ENCODE measurements around the gene NAT9. TPM values are rescaled to one million over a fixed set of nuclear protein-coding genes. Genes with fewer than 3 reads are reported as not detected.

The NAT9 gene
- total and polyA plus RNA-seq, 11 donors: 7.9 to 36.6 (median 18.2) TPM

DNA sequence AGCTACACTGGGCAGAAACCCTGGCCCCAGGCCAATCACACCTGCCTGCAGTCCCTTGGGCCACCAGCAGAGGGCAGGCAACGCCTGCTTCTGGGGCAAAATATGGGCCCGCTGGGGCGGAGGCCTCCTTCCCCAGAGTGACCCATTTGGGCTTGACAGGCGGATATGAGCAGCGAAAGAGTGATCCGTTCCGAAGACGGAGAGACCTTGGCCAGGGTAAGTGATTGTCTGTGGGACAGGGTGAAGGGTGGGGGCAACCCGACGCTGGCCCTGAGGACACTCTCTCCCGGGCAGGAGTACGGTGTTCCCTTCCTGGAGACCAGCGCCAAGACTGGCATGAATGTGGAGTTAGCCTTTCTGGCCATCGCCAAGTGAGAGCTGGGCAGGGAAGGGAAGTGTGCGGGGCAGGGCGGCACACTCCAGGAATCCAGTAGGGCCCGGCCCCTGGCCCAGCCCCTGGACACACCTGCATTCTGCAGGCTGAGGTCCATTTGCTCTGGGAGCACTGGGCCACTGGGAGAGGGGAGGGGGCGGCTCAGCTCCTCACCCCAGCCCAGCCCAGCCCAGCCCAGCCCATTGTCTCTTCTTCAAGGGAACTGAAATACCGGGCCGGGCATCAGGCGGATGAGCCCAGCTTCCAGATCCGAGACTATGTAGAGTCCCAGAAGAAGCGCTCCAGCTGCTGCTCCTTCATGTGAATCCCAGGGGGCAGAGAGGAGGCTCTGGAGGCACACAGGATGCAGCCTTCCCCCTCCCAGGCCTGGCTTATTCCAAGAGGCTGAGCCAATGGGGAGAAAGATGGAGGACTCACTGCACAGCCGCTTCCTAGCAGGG is 31.2 kb downstream of the NAT9 start:
- Histone ChIP-seq H3K4me3 (peak overlapping the region in 11 of 12 donors; percentile 16 to 53 (median 41)), H3K36me3 (no peaks in the 10 kb centered on the region), H3K27me3 (peaks cover 0 to 16% (median 5%) of the 10 kb centered on the region in 9 donors), H3K4me1 (peaks cover 0 to 88% (median 26%) of the 10 kb centered on the region in 12 donors), H3K27ac (peak overlapping the region in 11 of 12 donors; percentile 31 to 80 (median 62)), H3K9me3 (no peaks in the 10 kb centered on the region)
- intact Hi-C loops (cut with DNase I): loop anchor here (1.0 to 5.0 kb wide), 9 partner anchors 24 to 212 kb away; no protein-coding TSS in a partner anchor
- peak; percentile 12 to 66 (median 44) for ATAC-seq
- DNase-seq: peak; percentile 81 to 93 (median 86)
- WGBS, 4 donors: 16 to 35% (median 25%) methylated on average over 17 to 24 of the region's 24 CpGs
- peak in 1 of 2 donors; percentile 33 for TF ChIP-seq POLR2A (IDR thresholded peaks at IDR 0.05)
- TF ChIP-seq, protein P1, sequence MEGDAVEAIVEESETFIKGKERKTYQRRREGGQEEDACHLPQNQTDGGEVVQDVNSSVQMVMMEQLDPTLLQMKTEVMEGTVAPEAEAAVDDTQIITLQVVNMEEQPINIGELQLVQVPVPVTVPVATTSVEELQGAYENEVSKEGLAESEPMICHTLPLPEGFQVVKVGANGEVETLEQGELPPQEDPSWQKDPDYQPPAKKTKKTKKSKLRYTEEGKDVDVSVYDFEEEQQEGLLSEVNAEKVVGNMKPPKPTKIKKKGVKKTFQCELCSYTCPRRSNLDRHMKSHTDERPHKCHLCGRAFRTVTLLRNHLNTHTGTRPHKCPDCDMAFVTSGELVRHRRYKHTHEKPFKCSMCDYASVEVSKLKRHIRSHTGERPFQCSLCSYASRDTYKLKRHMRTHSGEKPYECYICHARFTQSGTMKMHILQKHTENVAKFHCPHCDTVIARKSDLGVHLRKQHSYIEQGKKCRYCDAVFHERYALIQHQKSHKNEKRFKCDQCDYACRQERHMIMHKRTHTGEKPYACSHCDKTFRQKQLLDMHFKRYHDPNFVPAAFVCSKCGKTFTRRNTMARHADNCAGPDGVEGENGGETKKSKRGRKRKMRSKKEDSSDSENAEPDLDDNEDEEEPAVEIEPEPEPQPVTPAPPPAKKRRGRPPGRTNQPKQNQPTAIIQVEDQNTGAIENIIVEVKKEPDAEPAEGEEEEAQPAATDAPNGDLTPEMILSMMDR (IDR thresholded peaks at IDR 0.05): peak; percentile 99 to 100 (median 100)

- H3K4me3 ChIP-seq: peak overlapping the region in 4 of 12 donors; percentile 28 to 52 (median 40)
- intact Hi-C loops (cut with DNase I): loop anchor here (1.0 to 5.0 kb wide), 9 partner anchors 24 to 213 kb away; no protein-coding TSS in a partner anchor
- H3K27ac ChIP-seq: peak overlapping the region in 3 of 12 donors; percentile 38 to 55 (median 53)
- no peak for TF ChIP-seq POLR2A (IDR thresholded peaks at IDR 0.05)
- TF ChIP-seq, protein P1 (IDR thresholded peaks at IDR 0.05): no peak
- ATAC-seq: no peak
- peaks cover 0 to 88% (median 22%) of the 10 kb centered on the region in 12 donors for H3K4me1 ChIP-seq
- no peak for DNase-seq
- H3K9me3 ChIP-seq: no peaks in the 10 kb centered on the region
- no peaks in the 10 kb centered on the region for H3K36me3 ChIP-seq
- H3K27me3 ChIP-seq: peaks cover 0 to 22% (median 6%) of the 10 kb centered on the region in 9 donors
- WGBS, 4 donors: 49 to 55% (median 54%) methylated on average over 2 of the region's 2 CpGs; no CpG with 5 or more reads in 1 of the 4 donors
These were observed 31.8 kb downstream of the NAT9 start for GRCh38 chr17:74744349-74744713.

DNA sequence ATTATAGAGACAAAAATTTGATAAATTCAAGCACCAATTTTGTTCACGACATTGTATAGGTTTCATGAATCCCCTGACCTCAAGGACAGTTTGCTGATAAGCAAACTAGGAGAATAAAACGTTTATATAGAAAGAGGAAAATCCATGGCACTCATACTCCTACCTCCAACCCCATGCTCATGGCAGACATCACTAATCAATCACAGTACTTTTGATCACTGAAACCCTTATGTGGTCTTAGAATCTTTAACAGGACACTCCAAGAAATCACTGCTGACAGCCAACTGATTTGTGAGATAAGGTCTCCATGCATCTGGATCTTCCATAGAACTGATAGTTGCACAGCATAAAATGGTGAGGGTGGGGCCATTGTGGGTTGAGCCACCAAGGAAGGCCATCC is 32.4 kb downstream of the NAT9 start:
- DNase-seq: no peak
- TF ChIP-seq POLR2A (IDR thresholded peaks at IDR 0.05): no peak
- TF ChIP-seq, protein P1 (IDR thresholded peaks at IDR 0.05): no peak
- H3K27me3 ChIP-seq: peaks cover 0 to 28% (median 12%) of the 10 kb centered on the region in 9 donors
- no peak for ATAC-seq
- no peaks in the 10 kb centered on the region for H3K36me3 ChIP-seq
- peak overlapping the region in 1 of 12 donors; percentile 86 for H3K27ac ChIP-seq
- intact Hi-C loops (cut with DNase I): loop anchor here (1.0 to 5.0 kb wide), 9 partner anchors 25 to 214 kb away; no protein-coding TSS in a partner anchor
- H3K4me1 ChIP-seq: peaks cover 0 to 93% (median 21%) of the 10 kb centered on the region in 12 donors
- WGBS, 4 donors: 73 to 86% (median 75%) methylated on average over 2 of the region's 2 CpGs
- no peaks in the 10 kb centered on the region for H3K9me3 ChIP-seq
- no peak overlapping the region for H3K4me3 ChIP-seq

- 89 to 92% (median 91%) methylated on average over 9 of the region's 9 CpGs for WGBS, 4 donors
- intact Hi-C loops (cut with DNase I): loop anchor here in 4 of 10 donors (5.0 kb wide), 4 partner anchors 39 to 214 kb away; no protein-coding TSS in a partner anchor
- Histone ChIP-seq H3K27me3 (peaks cover 7 to 34% (median 17%) of the 10 kb centered on the region in 9 donors), H3K27ac (peak overlapping the region in 1 of 12 donors; percentile 86), H3K36me3 (no peaks in the 10 kb centered on the region), H3K9me3 (no peaks in the 10 kb centered on the region), H3K4me1 (peaks cover 0 to 100% (median 23%) of the 10 kb centered on the region in 12 donors), H3K4me3 (no peak overlapping the region)
- TF ChIP-seq, protein P1 (IDR thresholded peaks at IDR 0.05): no peak
- TF ChIP-seq POLR2A (IDR thresholded peaks at IDR 0.05): no peak
- no peak for ATAC-seq
- no peak for DNase-seq
These were observed 33.1 kb downstream of the NAT9 start for GRCh38 chr17:74742978-74743545.
